IPS-NIHi7 (cell line): ENCODE measurements around the gene CSNK1G1.
"Not testable (repeated sequence)": the region's sequence is repeated elsewhere in the genome, so short reads cannot be mapped to it uniquely, and the experiment has no call there.

Source experiments
- DNase-seq: peaks from one replicate; pipeline ENCODE4 v3.0.0; 2012; ENCODE audit warnings: mixed read lengths; ENCODE audit errors: extremely low spot score

Gene CSNK1G1

GRCh38 chr15:64287953-64288352 is 68.0 kb downstream of the CSNK1G1 start:
- no peak for DNase-seq

GRCh38 chr15:64286473-64286872 is 69.5 kb downstream of the CSNK1G1 start:
- DNase-seq, result no peak

- no peak for DNase-seq
These were observed 70.1 kb downstream of the CSNK1G1 start for GRCh38 chr15:64285871-64286270.

GRCh38 chr15:64285150-64285549 is 70.8 kb downstream of the CSNK1G1 start:
- no peak for DNase-seq

- DNase-seq, result no peak
These were observed 71.9 kb downstream of the CSNK1G1 start for GRCh38 chr15:64284042-64284441.

- no peak for DNase-seq
These were observed 73.3 kb downstream of the CSNK1G1 start for GRCh38 chr15:64282701-64283100.

- DNase-seq, result no peak
These were observed 76.8 kb downstream of the CSNK1G1 start for GRCh38 chr15:64279131-64279530.

GRCh38 chr15:64275934-64276333 is 80.0 kb downstream of the CSNK1G1 start:
- no peak for DNase-seq

GRCh38 chr15:64274341-64274950 is 81.5 kb downstream of the CSNK1G1 start:
- DNase-seq, result no peak

GRCh38 chr15:64267331-64267973 is 88.5 kb downstream of the CSNK1G1 start:
- no peak for DNase-seq

GRCh38 chr15:64265188-64265587 is 90.8 kb downstream of the CSNK1G1 start:
- DNase-seq, result not testable (repeated sequence)

- DNase-seq, result no peak
These were observed 91.5 kb downstream of the CSNK1G1 start for GRCh38 chr15:64264502-64264901.

GRCh38 chr15:64263567-64263966 is 92.4 kb downstream of the CSNK1G1 start:
- DNase-seq, result no peak

GRCh38 chr15:64256051-64256450 is 99.9 kb downstream of the CSNK1G1 start:
- DNase-seq, result no peak

GRCh38 chr15:64251658-64252057 is 104.3 kb downstream of the CSNK1G1 start:
- DNase-seq, result no peak

GRCh38 chr15:64251121-64251520 is 104.9 kb downstream of the CSNK1G1 start:
- no peak for DNase-seq

- no peak for DNase-seq
These were observed 105.9 kb downstream of the CSNK1G1 start for GRCh38 chr15:64249883-64250575.

- DNase-seq, result no peak
These were observed 106.6 kb downstream of the CSNK1G1 start for GRCh38 chr15:64249406-64249805.

- peak; percentile 56 for DNase-seq
These were observed 107.9 kb downstream of the CSNK1G1 start for GRCh38 chr15:64247906-64248541.

GRCh38 chr15:64247535-64247905 is 108.5 kb downstream of the CSNK1G1 start:
- DNase-seq, result no peak

GRCh38 chr15:64246364-64247189 is 109.4 kb downstream of the CSNK1G1 start:
- peak; percentile 55 for DNase-seq

- DNase-seq, result no peak
These were observed 110.6 kb downstream of the CSNK1G1 start for GRCh38 chr15:64245405-64245804.
